HG02623 (cell line): Measurements from ENCODE around the gene MFSD6L.

ENCODE experiments used
- ATAC-seq: cut with Tn5 transposase; IDR thresholded peaks from one replicate; pipeline ENCODE4 v1.9.1; 2021; ENCODE audit warnings: moderate library complexity; ENCODE audit not compliant: unreplicated experiment

Gene MFSD6L

GRCh38 chr17:8798846-8799569 lies at the start of gene MFSD6L:
MFSD6L (minus strand) TSS chr17:8799365; CDS start chr17:8799120, 245 bp downstream.
- no peak for ATAC-seq

- ATAC-seq = no peak
Measured at GRCh38 chr17:8847891-8848290, 48.7 kb upstream of the MFSD6L start.

- ATAC-seq = no peak
Measured at GRCh38 chr17:8846768-8847211, 47.6 kb upstream of the MFSD6L start.

- no peak for ATAC-seq
Measured at GRCh38 chr17:8844229-8845218, 45.4 kb upstream of the MFSD6L start.

GRCh38 chr17:8843344-8843743 lies 44.2 kb upstream of the MFSD6L start:
- ATAC-seq = no peak

- no peak for ATAC-seq
Measured at GRCh38 chr17:8841844-8842243, 42.7 kb upstream of the MFSD6L start.

GRCh38 chr17:8839410-8839935 lies 40.3 kb upstream of the MFSD6L start:
- ATAC-seq = no peak

GRCh38 chr17:8838551-8839095 lies 39.5 kb upstream of the MFSD6L start:
- no peak for ATAC-seq

GRCh38 chr17:8837563-8838075 lies 38.5 kb upstream of the MFSD6L start:
- ATAC-seq = no peak

GRCh38 chr17:8836821-8837562 lies 37.8 kb upstream of the MFSD6L start:
- ATAC-seq = no peak

- no peak for ATAC-seq
Measured at GRCh38 chr17:8835631-8836364, 36.6 kb upstream of the MFSD6L start.

GRCh38 chr17:8835106-8835505 lies 35.9 kb upstream of the MFSD6L start:
- ATAC-seq = no peak

- no peak for ATAC-seq
Measured at GRCh38 chr17:8832711-8833352, 33.7 kb upstream of the MFSD6L start.

GRCh38 chr17:8831234-8831849 lies 32.2 kb upstream of the MFSD6L start:
- no peak for ATAC-seq

GRCh38 chr17:8830141-8830540 lies 31.0 kb upstream of the MFSD6L start:
- ATAC-seq = no peak

GRCh38 chr17:8829036-8829941 lies 30.1 kb upstream of the MFSD6L start:
- ATAC-seq = no peak

- ATAC-seq = no peak
Measured at GRCh38 chr17:8828517-8828875, 29.3 kb upstream of the MFSD6L start.
